A549 treated with CORT108297 at 1 μM for 4 hours (cell line): ENCODE measurements around the gene OR1E2. TPM values are rescaled to one million over a fixed set of nuclear protein-coding genes. Genes with fewer than 3 reads are reported as not detected.

Experiments used
- total RNA-seq: library from RNA; stranded (reverse); fragments of 200-300 nt; extraction: Qiagen RNA extraction; gene quantifications from 5 replicates; pipeline ENCODE4 v1.2.3, GENCODE V29; 2022

OR1E2 gene, protein sequence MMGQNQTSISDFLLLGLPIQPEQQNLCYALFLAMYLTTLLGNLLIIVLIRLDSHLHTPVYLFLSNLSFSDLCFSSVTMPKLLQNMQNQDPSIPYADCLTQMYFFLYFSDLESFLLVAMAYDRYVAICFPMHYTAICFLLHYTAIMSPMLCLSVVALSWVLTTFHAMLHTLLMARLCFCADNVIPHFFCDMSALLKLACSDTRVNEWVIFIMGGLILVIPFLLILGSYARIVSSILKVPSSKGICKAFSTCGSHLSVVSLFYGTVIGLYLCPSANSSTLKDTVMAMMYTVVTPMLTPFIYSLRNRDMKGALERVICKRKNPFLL
- total RNA-seq = not detected in 5 replicates

GRCh38 chr17:3433741-3434140 lies at the start of gene OR1E2:
Gene OR1E2 (minus strand): TSS chr17:3433841. CDS start chr17:3433841, 0 bp downstream.

GRCh38 chr17:3475812-3476610 lies 42.4 kb upstream of the OR1E2 start, which contains the start of gene ASPA:
Gene ASPA (plus strand): TSS chr17:3475997. CDS start chr17:3476160, 163 bp downstream.

GRCh38 chr17:3471599-3471998 lies 38.0 kb upstream of the OR1E2 start, which contains the start of gene SPATA22:
Gene SPATA22 (minus strand): TSS chr17:3471819. CDS start chr17:3469325, 2,494 bp downstream.

GRCh38 chr17:3411070-3411469 lies 22.6 kb downstream of the OR1E2 start, which contains the start of gene OR3A3:
Gene OR3A3 (plus strand): TSS chr17:3411370.

DNA sequence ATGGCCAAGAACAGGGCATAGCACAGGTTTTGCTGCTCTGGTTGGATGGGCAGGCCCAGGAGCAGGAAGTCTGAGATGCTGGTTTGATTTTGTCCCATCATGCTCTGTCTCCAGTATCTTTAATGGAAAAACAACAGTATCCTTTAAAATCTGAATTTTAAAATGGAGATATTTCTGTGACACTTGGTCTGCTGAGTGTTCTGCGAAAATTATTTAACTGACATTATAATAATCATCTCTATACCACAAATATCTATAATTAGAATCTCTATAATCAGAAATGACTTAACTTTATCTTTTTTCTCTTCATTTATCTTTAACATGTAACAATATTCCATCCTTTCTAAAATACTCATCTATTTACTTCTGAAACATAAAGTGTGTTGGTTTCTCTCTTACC lies 35.3 kb downstream of the OR1E2 start, which contains the start of gene OR1E1:
OR1E1 (minus strand) TSS at position 101 of the 400 bp plus-strand sequence; CDS start at position 101, 0 bp downstream.

GRCh38 chr17:3385869-3386816 lies 47.5 kb downstream of the OR1E2 start, which contains the start of gene OR3A2:
Gene OR3A2 (minus strand): TSS chr17:3386308.

Other genes starting within 250 kb of the OR1E2 start
- gene OR1A2, start 236.3 kb downstream of the OR1E2 start, total RNA-seq = not detected in 5 replicates
- gene OR1A1, start 226.2 kb downstream of the OR1E2 start, total RNA-seq = not detected in 5 replicates
- not detected in 5 replicates for gene OR3A1, start 135.5 kb downstream of the OR1E2 start, total RNA-seq
- gene OR3A2, start 47.5 kb downstream of the OR1E2 start, total RNA-seq = not detected in 5 replicates
- gene OR1E1, start 35.4 kb downstream of the OR1E2 start, total RNA-seq = not detected in 5 replicates
- gene OR3A3, start 22.5 kb downstream of the OR1E2 start, total RNA-seq = not detected in 5 replicates
- gene SPATA22, start 38.0 kb upstream of the OR1E2 start, total RNA-seq = not detected in 5 replicates
- gene ASPA, start 42.2 kb upstream of the OR1E2 start, total RNA-seq = not detected in 5 replicates
- 0.24 to 0.46 TPM (median 0.37 TPM) in 5 replicates for gene TRPV3, start 124.0 kb upstream of the OR1E2 start, total RNA-seq
- 3.3 to 4.8 TPM (median 4.6 TPM) in 5 replicates for gene TRPV1, start 175.6 kb upstream of the OR1E2 start, total RNA-seq
- 12.3 to 17.5 TPM (median 16.2 TPM) in 5 replicates for gene SHPK, start 202.4 kb upstream of the OR1E2 start, total RNA-seq
- 13.6 to 18.1 TPM (median 15.1 TPM) in 5 replicates for gene CTNS, start 202.9 kb upstream of the OR1E2 start, total RNA-seq
- 267 to 347 TPM (median 336 TPM) in 5 replicates for gene TAX1BP3, start 234.7 kb upstream of the OR1E2 start, total RNA-seq
- gene EMC6, start 235.0 kb upstream of the OR1E2 start, total RNA-seq = 122 to 168 TPM (median 162 TPM) in 5 replicates